Lower leg skin (tissue), 4 donors: ENCODE measurements around the gene SPATA13. TPM values are rescaled to one million over a fixed set of nuclear protein-coding genes. Genes with fewer than 3 reads are reported as not detected.
"Not testable (repeated sequence)": the region's sequence is repeated elsewhere in the genome, so short reads cannot be mapped to it uniquely, and the experiment has no call there.

ENCODE experiments used
- DNase-seq, 2 donors: peaks; one replicate each; pipeline ENCODE4 v3.0.0-alpha.2; 2019; ENCODE audit warnings: low spot score in 2 of 2
- H3K4me3 ChIP-seq: fragments of 200-600 bp; sonication (generic); 2 replicates; pipeline ENCODE4 v1.5.1; 2017; ENCODE audit warnings: mild to moderate bottlenecking, low read depth; ENCODE audit not compliant: poor library complexity, severe bottlenecking
- CTCF ChIP-seq, 3 donors: fragments of 450-650 bp; IDR thresholded peaks; one replicate each; pipeline ENCODE4 v1.5.1; 2016; ENCODE audit warnings: antibody characterized with exemption in 3 of 3, mild to moderate bottlenecking in 3 of 3, moderate library complexity in 2 of 3
- POLR2A ChIP-seq, 2 donors: fragments of 450-650 bp; IDR thresholded peaks; one replicate each; pipeline ENCODE4 v1.6.1; 2016 to 2017; ENCODE audit warnings: antibody characterized with exemption in 2 of 2, mild to moderate bottlenecking in 1 of 2, moderate library complexity in 1 of 2
- WGBS, 2 donors: methylation state at CpG; one replicate each; pipeline ENCODE4 v1.1.5; 2018; 5-methylcytosine and 5-hydroxymethylcytosine counted together
- intact Hi-C: fragments of 100-400 bp; cut with DNase I; formaldehyde crosslinking; loops from one replicate; pipeline ENCODE4 v1.15.0; 2023; ENCODE audit warnings: low total_unique reads
- total RNA-seq, 4 donors: library from RNA; depleted of rRNA; stranded (reverse); fragments of >200 nt; gene quantifications; one replicate each; pipeline ENCODE4 v1.1.0, GENCODE V29; 2016

Gene SPATA13
- total RNA-seq, 4 donors from 2014 or later, result 30.6 to 78.3 (median 46.2) TPM

GRCh38 chr13:24313439-24313838 lies 152.9 kb downstream of the SPATA13 start:
- intact Hi-C loops, result no loop called here
- no peak for DNase-seq

GRCh38 chr13:24317835-24318234 lies 157.3 kb downstream of the SPATA13 start:
- DNase-seq, H3K4me3 ChIP-seq, intact Hi-C loops: not testable (repeated sequence)
- WGBS, 2 donors, result 85 to 89% methylated on average over 8 to 10 of the region's 10 CpGs

More at GRCh38 chr13:24313439-24313838, 152.9 kb downstream of the SPATA13 start:
- WGBS, 2 donors, result 37 to 47% methylated on average over 5 of the region's 5 CpGs
- H3K4me3 ChIP-seq, result no peak overlapping the region
- TF ChIP-seq CTCF (IDR thresholded peaks at IDR 0.05) (no peak), POLR2A (IDR thresholded peaks at IDR 0.05) (no peak)

DNA sequence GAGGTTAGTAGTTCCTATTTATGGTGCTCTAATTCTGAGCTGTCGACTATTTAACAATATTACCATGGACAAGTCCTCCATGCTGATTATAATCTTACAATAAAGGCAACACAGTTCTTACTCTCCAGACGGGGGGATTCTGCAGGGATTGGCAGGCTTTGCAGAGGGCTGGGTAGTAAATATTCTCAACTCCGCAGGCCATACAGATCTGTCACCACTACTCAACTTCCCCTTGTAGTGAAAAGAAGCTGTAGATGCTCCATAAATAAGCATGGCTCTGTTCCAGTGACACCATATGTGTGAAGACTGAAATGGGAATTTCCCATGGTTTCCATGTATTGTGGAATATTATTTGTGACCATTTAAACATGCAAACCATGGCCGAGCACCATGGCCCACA lies 158.4 kb downstream of the SPATA13 start:
- DNase-seq, H3K4me3 ChIP-seq, intact Hi-C loops: not testable (repeated sequence)
- 51 to 54% methylated on average over 4 of the region's 4 CpGs for WGBS, 2 donors

DNA sequence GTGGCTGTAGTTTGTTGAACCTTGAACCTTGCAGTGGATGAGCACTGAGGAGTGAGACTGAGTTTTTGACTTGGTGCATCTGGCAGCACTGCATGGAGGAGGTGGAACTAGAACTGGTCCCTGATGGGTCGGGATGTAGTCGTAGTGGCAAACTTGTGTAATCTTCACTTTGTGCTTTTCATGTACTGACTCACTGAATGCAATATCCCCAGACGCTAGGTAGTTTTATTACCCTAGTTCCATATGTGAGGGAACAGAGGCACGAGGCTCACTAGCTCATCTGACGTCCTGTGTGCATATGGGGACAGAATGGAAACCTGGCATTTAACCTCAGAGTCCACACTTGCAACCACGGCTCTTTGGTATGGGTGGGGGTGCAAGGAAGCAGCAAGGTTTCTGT lies 159.1 kb downstream of the SPATA13 start:
- intact Hi-C loops, H3K4me3 ChIP-seq, DNase-seq: not testable (repeated sequence)
- WGBS, 2 donors, result 82 to 87% methylated on average over 6 of the region's 6 CpGs

GRCh38 chr13:24321416-24321815 lies 160.9 kb downstream of the SPATA13 start:
- 87 to 90% methylated on average over 8 of the region's 8 CpGs for WGBS, 2 donors

GRCh38 chr13:24322470-24322869 lies 161.9 kb downstream of the SPATA13 start:
- 47 to 74% methylated on average over 2 of the region's 2 CpGs for WGBS, 2 donors
- intact Hi-C loops, DNase-seq, H3K4me3 ChIP-seq: not testable (repeated sequence)

More at GRCh38 chr13:24321416-24321815, 160.9 kb downstream of the SPATA13 start:
- H3K4me3 ChIP-seq, DNase-seq, intact Hi-C loops: not testable (repeated sequence)

DNA sequence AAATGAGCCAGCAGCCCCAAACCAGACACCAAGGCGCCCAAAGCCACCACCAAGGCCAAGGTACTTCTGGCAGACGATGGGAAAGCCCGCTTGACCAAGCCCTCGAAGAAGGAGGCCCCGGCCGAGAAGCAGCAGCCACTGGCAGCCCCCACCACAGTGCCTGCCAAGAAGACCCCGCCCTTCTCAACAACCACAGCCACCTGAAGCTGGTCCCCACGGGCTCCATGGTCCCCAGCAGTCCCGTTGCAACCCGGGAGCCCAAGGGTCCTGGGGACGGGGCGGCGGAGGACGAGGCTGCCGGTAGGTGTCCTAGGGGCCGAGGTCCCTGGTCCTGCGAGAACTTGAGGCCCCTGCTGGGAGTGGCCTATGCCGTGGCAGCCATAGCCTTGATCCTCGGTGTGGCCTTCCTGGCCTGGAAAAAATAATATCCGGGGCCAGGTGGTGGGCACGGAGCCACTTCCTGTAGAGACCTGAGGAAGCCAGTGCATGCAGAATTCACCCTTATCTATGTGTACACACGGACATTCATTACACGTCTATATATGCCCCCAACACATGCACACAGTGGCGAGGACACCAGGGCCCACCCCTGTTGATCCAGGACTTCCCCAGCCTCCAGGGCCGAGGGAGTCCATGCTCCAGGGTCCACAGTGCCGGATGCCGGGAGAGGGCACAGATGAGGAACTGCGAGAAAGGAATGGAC lies 162.7 kb downstream of the SPATA13 start:
- no peak overlapping the region for H3K4me3 ChIP-seq
- intact Hi-C loops, result no loop called here
- 86 to 88% methylated on average over 24 to 28 of the region's 28 CpGs for WGBS, 2 donors
- DNase-seq, result no peak
- TF ChIP-seq POLR2A (IDR thresholded peaks at IDR 0.05) (no peak), CTCF (IDR thresholded peaks at IDR 0.05) (no peak)

- DNase-seq, result no peak
- no peak overlapping the region for H3K4me3 ChIP-seq
- intact Hi-C loops, result no loop called here
- TF ChIP-seq CTCF (IDR thresholded peaks at IDR 0.05) (no peak), POLR2A (IDR thresholded peaks at IDR 0.05) (no peak)
- WGBS, 2 donors, result 47 to 54% methylated on average over 5 of the region's 5 CpGs
These were observed 163.2 kb downstream of the SPATA13 start for GRCh38 chr13:24323739-24324075.

- DNase-seq, intact Hi-C loops, H3K4me3 ChIP-seq: not testable (repeated sequence)
- WGBS, 2 donors, result 69 to 80% methylated on average over 23 of the region's 23 CpGs
These were observed 167.1 kb downstream of the SPATA13 start for GRCh38 chr13:24327598-24327997.
